ENCODE results near the gene CPNE2.
"Not testable (repeated sequence)": the region's sequence is repeated elsewhere in the genome, so short reads cannot be mapped to it uniquely, and the experiment has no call there.

CPNE2 gene

DNA sequence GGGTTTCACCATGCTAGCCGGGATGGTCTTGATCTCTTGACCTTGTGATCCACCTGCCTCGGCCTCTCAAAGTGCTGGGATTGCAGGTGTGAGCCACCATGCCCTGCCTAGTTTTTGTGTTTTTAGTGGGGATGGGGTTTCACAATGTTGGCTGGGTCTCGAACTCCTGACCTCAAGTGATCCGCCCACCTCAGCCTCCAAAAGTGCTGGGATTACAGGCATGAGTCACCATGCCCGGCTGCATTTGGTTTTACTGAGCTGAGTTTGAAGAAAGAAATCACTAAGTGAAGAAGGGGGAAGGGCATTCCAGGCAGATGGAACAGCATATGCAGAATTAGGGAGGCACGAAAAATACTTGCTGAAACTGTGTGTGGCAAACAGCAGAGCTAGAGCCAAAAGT is 7.6 kb downstream of the CPNE2 start:
- DNase-seq: not testable (repeated sequence)

GRCh38 chr16:57100445-57100844 is 8.1 kb downstream of the CPNE2 start:
- DNase-seq: no peak

DNA sequence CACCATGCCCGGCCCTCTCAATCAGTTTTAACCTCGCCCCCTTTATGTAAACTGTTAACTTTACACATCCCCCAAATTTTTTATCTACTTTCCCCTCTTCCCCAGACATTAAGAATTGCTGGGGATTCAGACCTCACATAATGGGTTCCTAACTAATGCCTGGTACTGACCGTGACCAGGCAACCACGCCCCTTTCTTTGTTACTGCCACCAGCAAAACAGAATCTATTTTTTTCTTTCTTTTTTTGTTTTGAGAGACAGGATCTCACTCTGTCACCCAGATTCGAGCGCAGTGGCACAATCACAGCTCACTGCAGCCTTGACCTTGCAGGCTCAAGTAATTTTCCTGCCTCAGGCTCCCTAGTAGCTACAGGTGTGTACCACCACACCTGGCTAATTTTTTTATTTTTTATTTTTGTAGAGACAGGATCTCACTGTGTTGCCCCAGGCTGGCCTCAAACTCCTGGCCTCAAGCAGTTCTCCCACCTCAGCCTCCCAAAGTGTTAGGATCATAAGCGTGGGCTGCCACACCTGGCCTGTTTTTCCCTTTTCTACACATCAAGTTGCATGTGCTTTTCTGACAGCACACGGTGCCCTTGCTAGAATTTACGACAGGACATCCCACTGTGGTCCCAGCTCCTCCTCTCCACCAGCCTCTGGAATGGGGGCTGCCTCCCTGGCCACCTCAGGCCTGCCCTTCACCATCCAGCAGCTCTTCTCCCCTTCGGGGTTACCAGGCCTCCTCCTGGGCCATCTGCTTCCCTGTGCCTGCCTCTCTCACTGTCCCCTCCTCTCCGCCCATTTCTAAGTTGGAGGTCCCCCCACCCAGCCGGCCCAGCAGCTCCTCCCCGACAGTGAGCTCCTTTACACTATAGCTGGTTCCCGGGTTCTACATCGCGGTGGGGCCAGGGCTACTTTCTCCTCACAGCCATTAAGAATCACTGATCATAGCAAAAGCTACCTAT is 10.8 kb downstream of the CPNE2 start:
- DNase-seq: no peak

DNA sequence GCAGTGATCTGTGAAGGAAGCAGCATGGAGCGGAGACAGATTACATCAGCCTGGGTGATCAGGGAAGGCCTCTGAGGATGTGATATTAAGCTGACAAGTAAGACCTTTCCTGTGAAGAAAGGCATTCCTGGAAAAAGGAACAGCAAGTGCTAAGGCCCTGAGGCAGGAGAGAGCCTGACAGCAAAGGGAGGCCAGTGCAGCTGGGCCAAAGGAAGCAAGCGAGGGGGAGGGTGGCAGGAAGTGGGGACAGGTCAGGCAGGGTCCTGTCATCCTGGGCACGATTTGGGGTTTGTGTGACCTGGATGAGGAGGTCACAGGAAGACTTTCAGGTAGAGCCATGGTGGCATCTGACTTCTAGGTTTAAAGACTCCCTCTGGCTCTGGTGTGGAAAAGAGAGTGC is 12.3 kb downstream of the CPNE2 start:
- no peak for DNase-seq

GRCh38 chr16:57105184-57105583 is 12.8 kb downstream of the CPNE2 start:
- no peak for DNase-seq

DNA sequence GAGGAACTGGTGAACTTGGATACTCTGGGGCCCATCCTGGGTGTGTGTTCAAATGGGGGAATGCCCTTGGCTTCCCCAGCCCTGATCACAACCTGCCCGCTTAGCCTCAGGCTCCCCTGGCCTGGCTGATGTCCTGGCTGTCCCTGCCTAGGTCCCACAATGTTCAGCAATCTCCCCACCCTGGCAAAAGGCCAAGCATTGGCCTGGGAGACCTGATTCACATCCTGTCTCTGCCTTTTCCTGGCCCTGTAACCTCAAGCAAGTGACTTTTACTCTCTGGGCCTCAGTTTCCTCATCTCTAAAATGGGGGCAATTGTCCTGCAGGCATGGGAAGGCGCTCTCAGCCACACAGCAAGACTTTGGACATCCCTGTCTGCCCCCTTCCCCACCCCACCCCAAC is 14.4 kb downstream of the CPNE2 start:
- no peak for DNase-seq

DNA sequence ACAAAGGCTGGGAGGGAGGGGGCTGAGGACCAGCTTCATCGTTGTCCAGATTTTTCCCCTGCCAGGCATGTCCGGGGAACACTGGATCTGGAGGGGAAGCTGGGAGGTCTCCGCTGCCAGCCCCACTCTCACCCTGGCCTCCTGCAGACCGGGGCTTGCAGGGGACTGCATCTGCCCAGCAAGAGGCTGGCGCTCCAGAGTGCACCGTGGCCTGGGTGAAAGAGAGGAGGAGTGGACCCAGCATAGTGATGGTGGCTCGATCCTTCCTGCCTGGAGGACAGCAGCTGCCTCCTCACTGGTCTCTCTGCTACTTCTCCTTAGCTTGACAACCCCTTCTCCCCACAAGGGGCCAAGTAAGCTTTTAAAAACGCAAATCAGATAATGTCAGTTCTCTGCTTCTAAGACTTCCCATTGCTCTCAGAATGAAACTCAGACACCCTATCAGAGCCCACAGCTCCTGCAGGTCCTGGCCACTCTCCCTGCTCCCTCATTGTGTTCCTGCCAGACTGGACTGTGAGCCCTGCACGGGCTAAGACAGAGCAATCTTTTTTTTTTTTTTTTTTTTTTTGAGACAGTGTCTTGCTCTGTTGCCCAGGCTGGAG is 15.0 kb downstream of the CPNE2 start:
- DNase-seq: no peak

- DNase-seq: no peak
Observed at GRCh38 chr16:57108432-57108831, 16.0 kb downstream of the CPNE2 start.

- not testable (repeated sequence) for DNase-seq
Observed at GRCh38 chr16:57109259-57110105, 17.1 kb downstream of the CPNE2 start.

DNA sequence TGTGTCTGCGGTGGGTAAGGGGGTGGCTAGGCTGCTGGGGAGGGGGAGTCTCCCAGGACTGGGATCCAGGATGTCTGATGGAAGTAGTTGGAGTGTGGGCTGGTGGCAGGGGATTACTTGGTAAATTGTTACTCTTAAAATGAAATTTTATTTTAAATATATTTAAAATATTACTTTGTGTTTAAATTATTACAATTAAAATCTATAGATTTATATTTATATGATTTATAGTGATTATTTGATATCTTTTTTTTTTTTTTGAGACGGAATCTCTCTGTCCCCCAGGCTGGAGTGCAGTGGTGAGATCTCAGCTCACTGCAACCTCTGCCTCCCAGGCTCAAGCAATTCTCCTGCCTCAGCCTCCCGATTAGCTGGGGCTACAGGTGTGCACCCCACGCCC is 18.6 kb downstream of the CPNE2 start:
- DNase-seq: no peak

DNA sequence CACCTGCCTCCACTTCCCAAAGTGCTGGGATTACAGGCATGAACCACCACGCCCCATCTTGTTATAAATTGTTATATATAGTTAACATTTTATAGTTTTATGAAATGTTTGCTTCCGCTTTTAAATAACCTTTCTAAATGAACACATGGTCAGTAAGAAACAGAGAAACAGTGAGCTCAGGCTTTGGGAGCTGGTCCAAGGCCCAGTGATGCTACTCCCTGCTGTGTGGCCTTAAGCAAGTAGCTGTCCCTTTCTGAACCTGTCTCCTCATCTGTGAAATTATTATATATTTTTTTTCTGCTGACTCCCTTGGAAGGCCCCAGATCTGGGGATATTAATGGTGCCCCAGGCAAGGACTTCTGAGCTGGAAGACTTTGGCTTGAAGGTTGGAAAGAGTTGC is 19.0 kb downstream of the CPNE2 start:
- DNase-seq: no peak

- no peak for DNase-seq
Observed at GRCh38 chr16:57112403-57113041, 20.1 kb downstream of the CPNE2 start.

DNA sequence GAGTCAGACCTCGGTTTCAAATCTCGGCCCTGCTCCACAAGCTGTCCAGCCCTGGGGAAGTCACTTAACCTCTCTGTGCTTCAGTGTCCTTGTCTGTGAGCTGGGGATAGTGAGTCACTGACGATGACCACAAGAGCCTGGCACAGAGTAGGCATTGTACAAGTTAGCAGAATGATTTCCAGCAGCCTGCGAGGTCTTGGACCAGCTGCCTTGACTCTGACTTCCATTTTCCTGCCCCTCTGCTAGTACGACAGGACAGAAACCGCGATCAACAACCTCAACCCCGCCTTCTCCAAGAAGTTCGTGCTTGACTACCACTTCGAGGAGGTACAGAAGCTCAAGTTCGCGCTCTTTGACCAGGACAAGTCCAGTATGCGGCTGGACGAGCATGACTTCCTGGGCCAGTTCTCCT is 20.7 kb downstream of the CPNE2 start:
- no peak for DNase-seq

GRCh38 chr16:57113664-57114063 is 21.3 kb downstream of the CPNE2 start:
- no peak for DNase-seq

GRCh38 chr16:57115168-57115513 is 22.8 kb downstream of the CPNE2 start:
- DNase-seq: no peak

GRCh38 chr16:57115514-57116182 is 23.3 kb downstream of the CPNE2 start:
- DNase-seq: no peak

DNA sequence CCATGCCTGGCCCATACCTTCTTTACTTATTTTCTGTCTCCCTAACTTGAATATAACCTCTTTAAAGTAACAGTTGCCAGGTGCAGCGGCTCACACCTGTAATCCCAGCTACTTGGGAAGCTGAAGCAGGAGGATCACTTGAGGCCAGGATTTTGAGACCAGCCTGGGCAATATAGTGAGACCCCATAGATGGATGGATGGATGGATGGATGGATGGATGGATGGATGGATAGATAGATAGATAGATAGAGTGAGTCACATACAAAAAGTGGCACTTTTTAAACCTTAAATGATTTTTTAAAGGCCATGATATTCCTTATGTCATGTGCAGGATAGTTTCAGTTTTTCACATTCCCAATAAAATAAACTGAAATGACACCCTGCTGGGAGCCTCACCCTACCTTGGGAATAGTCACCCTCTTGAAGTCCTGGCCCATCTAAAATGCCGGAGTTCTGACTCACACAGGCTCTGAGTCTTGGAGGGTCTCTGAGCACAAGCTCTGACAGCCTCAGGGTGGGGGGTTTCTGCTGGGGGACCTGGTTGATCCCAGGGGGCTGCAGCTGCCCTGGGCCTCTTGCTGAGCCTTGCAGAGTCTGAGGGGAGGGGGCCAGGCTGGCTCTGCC is 26.2 kb downstream of the CPNE2 start:
- DNase-seq: no peak

GRCh38 chr16:57123216-57123973 is 31.0 kb downstream of the CPNE2 start:
- DNase-seq: no peak

- no peak for DNase-seq
Observed at GRCh38 chr16:57123974-57124674, 31.7 kb downstream of the CPNE2 start.

DNA sequence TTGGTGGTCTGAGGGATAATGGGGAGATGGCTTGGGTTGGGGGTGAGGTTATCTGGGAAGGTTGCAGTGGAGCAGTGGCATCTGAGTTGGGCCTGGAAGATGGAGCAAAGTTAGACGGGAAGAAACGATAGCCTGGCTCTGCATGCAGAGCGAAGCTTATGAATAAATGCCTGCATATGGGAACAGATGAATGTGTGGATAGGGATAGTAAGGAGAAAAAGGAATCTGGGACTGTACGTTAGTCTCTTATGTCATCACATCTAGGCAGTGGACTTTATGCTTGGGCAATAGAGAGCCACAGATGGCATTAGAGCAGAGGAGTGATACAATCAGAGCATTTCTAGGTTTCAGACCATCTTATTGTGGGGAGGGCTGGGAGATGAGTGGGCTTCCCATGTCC is 33.0 kb downstream of the CPNE2 start:
- DNase-seq: no peak

GRCh38 chr16:57125969-57126368 is 33.6 kb downstream of the CPNE2 start:
- no peak for DNase-seq
